ENCODE data around the gene ZNF385C. TPM values are rescaled to one million over a fixed set of nuclear protein-coding genes. Genes with fewer than 3 reads are reported as not detected.

The ZNF385C gene
- total RNA-seq, 1 experiment from 2014 or later = 1.1 TPM

DNA sequence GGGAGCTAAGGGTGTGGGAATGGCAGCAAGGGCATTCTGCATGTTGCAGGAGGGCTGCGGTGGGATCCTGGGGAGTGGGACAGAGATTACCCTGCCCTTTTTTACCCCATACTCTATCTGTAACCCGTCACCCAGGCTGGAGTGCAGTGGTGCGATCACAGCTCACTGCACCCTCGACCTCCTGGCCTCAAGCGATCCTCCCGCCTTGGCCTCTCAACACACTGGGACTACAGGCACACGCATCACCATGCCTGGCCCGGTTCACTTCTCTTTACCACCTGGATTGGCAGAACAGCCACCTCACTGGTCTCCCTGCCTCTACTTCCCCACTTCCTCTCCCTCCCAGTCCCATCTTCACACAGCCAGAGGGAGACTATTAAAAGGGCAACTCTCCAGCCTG is 9.5 kb downstream of the ZNF385C start:
- H3K27ac ChIP-seq (ENCODE audit: low read depth, low read length) = no peak overlapping the region
- no peaks in the 10 kb centered on the region for H3K79me2 ChIP-seq (ENCODE audit: insufficient read depth, low read length)
- no peaks in the 10 kb centered on the region for H3K36me3 ChIP-seq (ENCODE audit: control insufficient read depth in 1 of 2, insufficient read depth in 2 of 2, low read length in 2 of 2)
- H4K20me1 ChIP-seq (ENCODE audit: insufficient read depth) = no peaks in the 10 kb centered on the region
- no peak for DNase-seq (ENCODE audit: low read depth, low spot score)
- intact Hi-C loops (cut with micrococcal nuclease) = no loop called here
- no peaks in the 10 kb centered on the region for H3K9me3 ChIP-seq (ENCODE audit: control insufficient read depth in 1 of 2, insufficient read depth in 1 of 2, low read depth in 1 of 2, low read length in 2 of 2)
- H2AFZ ChIP-seq (ENCODE audit: low read depth, low read length, poor library complexity, severe bottlenecking) = peak overlapping the region; percentile 84
- peak overlapping the region; percentile 12; the same call in 1 of the 2 replicates for H3K9ac ChIP-seq (ENCODE audit: low read length)
- ChIA-PET POLR2A (no interaction called here), RAD21 (ENCODE audit: low non-redundant PET in 1 of 2, low total read pairs in 2 of 2, uncharacterized antibody in 2 of 2, unreplicated experiment in 2 of 2) (no interaction called here), CTCF (interaction anchor here (1.0 kb wide), 2 partner anchors 15 to 675 kb away, joined by 3 read pairs; no protein-coding TSS in a partner anchor)
- no peaks in the 10 kb centered on the region for H3K27me3 ChIP-seq (ENCODE audit: insufficient read depth, low read length)
- H3K9me2 ChIP-seq (ENCODE audit: insufficient read depth) = no peaks in the 10 kb centered on the region
- peak overlapping the region; percentile 18 to 35 for H3K4me3 ChIP-seq (replicated peaks in 1 of 2; ENCODE audit: low read depth in 1 of 2, low read length in 2 of 2)
- no TSS peak for BruUV-seq (replicated peaks)
- peaks cover 9 to 20% of the 10 kb centered on the region in 2 experiments; a peak in 3 of 4 replicates for H3K4me1 ChIP-seq (ENCODE audit: control insufficient read depth in 1 of 2, insufficient read depth in 2 of 2, low read length in 2 of 2)
- no peak for TF ChIP-seq EGR1 (IDR thresholded peaks at IDR 0.05; ENCODE audit: low read depth)
- no peak for TF ChIP-seq FOSL1 (IDR thresholded peaks at IDR 0.05; ENCODE audit: low read depth)
- TF ChIP-seq ELF1 (IDR thresholded peaks at IDR 0.05; ENCODE audit: borderline replicate concordance, low read depth) = no peak
- TF ChIP-seq SP1 (IDR thresholded peaks at IDR 0.05; ENCODE audit: low read depth) = no peak
- TF ChIP-seq MAX (IDR thresholded peaks at IDR 0.05) = no peak
- H3K4me2 ChIP-seq (ENCODE audit: low read length) = peak overlapping the region; percentile 71
- ATAC-seq = peak; percentile 8; the same call in 1 of the 2 replicates

- Histone ChIP-seq H3K4me2 (ENCODE audit: low read length) (peak overlapping the region; percentile 71), H2AFZ (ENCODE audit: low read depth, low read length, poor library complexity, severe bottlenecking) (peak overlapping the region; percentile 84), H3K79me2 (ENCODE audit: insufficient read depth, low read length) (no peaks in the 10 kb centered on the region), H4K20me1 (ENCODE audit: insufficient read depth) (no peaks in the 10 kb centered on the region), H3K9me2 (ENCODE audit: insufficient read depth) (no peaks in the 10 kb centered on the region), H3K36me3 (ENCODE audit: control insufficient read depth in 1 of 2, insufficient read depth in 2 of 2, low read length in 2 of 2) (no peaks in the 10 kb centered on the region), H3K27ac (ENCODE audit: low read depth, low read length) (no peak overlapping the region), H3K9ac (ENCODE audit: low read length) (peak overlapping the region; percentile 12; the same call in 1 of the 2 replicates), H3K27me3 (ENCODE audit: insufficient read depth, low read length) (no peaks in the 10 kb centered on the region), H3K9me3 (ENCODE audit: control insufficient read depth in 1 of 2, insufficient read depth in 1 of 2, low read depth in 1 of 2, low read length in 2 of 2) (no peaks in the 10 kb centered on the region), H3K4me1 (ENCODE audit: control insufficient read depth in 1 of 2, insufficient read depth in 2 of 2, low read length in 2 of 2) (peaks cover 9 to 21% of the 10 kb centered on the region in 2 experiments; a peak in 3 of 4 replicates), H3K4me3 (replicated peaks in 1 of 2; ENCODE audit: low read depth in 1 of 2, low read length in 2 of 2) (peak overlapping the region; percentile 18 to 35)
- no peak for TF ChIP-seq CEBPB (IDR thresholded peaks at IDR 0.05; ENCODE audit: low read depth)
- no peak for TF ChIP-seq EZH2 (IDR thresholded peaks at IDR 0.05)
- TF ChIP-seq FOSL1 (IDR thresholded peaks at IDR 0.05; ENCODE audit: low read depth) = no peak
- no peak for TF ChIP-seq CBX3 (IDR thresholded peaks at IDR 0.05; ENCODE audit: low read depth)
- TF ChIP-seq RAD21 (IDR thresholded peaks at IDR 0.05; ENCODE audit: low read depth) = no peak
- TF ChIP-seq, protein P1, sequence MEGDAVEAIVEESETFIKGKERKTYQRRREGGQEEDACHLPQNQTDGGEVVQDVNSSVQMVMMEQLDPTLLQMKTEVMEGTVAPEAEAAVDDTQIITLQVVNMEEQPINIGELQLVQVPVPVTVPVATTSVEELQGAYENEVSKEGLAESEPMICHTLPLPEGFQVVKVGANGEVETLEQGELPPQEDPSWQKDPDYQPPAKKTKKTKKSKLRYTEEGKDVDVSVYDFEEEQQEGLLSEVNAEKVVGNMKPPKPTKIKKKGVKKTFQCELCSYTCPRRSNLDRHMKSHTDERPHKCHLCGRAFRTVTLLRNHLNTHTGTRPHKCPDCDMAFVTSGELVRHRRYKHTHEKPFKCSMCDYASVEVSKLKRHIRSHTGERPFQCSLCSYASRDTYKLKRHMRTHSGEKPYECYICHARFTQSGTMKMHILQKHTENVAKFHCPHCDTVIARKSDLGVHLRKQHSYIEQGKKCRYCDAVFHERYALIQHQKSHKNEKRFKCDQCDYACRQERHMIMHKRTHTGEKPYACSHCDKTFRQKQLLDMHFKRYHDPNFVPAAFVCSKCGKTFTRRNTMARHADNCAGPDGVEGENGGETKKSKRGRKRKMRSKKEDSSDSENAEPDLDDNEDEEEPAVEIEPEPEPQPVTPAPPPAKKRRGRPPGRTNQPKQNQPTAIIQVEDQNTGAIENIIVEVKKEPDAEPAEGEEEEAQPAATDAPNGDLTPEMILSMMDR (IDR thresholded peaks at IDR 0.05 in 2 of 3, conservative IDR thresholded peaks at IDR 0.05 in 1 of 3; ENCODE audit: borderline replicate concordance in 1 of 3, insufficient read depth in 1 of 3, low read depth in 2 of 3, low read length in 2 of 3) = no peak
- ChIA-PET POLR2A (no interaction called here), RAD21 (ENCODE audit: low non-redundant PET in 1 of 2, low total read pairs in 2 of 2, uncharacterized antibody in 2 of 2, unreplicated experiment in 2 of 2) (no interaction called here), CTCF (interaction anchor here (0.8 to 1.0 kb wide), 2 partner anchors 12 to 16 kb away, joined by 3 read pairs; no protein-coding TSS in a partner anchor)
- peak; percentile 99 for ATAC-seq
- no TSS peak for BruUV-seq (replicated peaks)
- intact Hi-C loops (cut with micrococcal nuclease) = no loop called here
- DNase-seq (ENCODE audit: low read depth, low spot score) = peak; percentile 31
These were observed 10.3 kb downstream of the ZNF385C start for GRCh38 chr17:42087736-42088705.
